Fibroblast of villous mesenchyme (primary cell): Measurements from ENCODE around the gene UACA. TPM values are rescaled to one million over a fixed set of nuclear protein-coding genes. Genes with fewer than 3 reads are reported as not detected.

ENCODE experiments used
- DNase-seq: peaks from one replicate; pipeline ENCODE4 v3.0.0-alpha.2; 2010; ENCODE audit warnings: low read depth
- H3K4me3 ChIP-seq: 2 replicates; pipeline ENCODE4 v1.5.1; 2011; ENCODE audit warnings: low read depth, mild to moderate bottlenecking, low read length
- total RNA-seq: library from RNA; depleted of rRNA; stranded (reverse); fragments of >200 nt; gene quantifications from 2 replicates; pipeline ENCODE4 v1.2.3, GENCODE V29; 2012
- TF ChIP-seq, protein P1 (sequence below): IDR thresholded peaks from 2 replicates; pipeline ENCODE4 v1.5.1; 2012; ENCODE audit warnings: low read depth, mild to moderate bottlenecking, low read length; ENCODE audit not compliant: insufficient read depth

Gene UACA
- total RNA-seq, 1 donor = 160 TPM

- no peak for DNase-seq
- TF ChIP-seq, protein P1, sequence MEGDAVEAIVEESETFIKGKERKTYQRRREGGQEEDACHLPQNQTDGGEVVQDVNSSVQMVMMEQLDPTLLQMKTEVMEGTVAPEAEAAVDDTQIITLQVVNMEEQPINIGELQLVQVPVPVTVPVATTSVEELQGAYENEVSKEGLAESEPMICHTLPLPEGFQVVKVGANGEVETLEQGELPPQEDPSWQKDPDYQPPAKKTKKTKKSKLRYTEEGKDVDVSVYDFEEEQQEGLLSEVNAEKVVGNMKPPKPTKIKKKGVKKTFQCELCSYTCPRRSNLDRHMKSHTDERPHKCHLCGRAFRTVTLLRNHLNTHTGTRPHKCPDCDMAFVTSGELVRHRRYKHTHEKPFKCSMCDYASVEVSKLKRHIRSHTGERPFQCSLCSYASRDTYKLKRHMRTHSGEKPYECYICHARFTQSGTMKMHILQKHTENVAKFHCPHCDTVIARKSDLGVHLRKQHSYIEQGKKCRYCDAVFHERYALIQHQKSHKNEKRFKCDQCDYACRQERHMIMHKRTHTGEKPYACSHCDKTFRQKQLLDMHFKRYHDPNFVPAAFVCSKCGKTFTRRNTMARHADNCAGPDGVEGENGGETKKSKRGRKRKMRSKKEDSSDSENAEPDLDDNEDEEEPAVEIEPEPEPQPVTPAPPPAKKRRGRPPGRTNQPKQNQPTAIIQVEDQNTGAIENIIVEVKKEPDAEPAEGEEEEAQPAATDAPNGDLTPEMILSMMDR = no peak
These were observed 117.2 kb downstream of the UACA start for GRCh38 chr15:70646169-70646568.

GRCh38 chr15:70643783-70644125, 119.6 kb downstream of the UACA start:
- H3K4me3 ChIP-seq = no peak overlapping the region
- TF ChIP-seq, protein P1 = no peak
- DNase-seq = no peak

More at GRCh38 chr15:70646169-70646568, 117.2 kb downstream of the UACA start:
- H3K4me3 ChIP-seq = no peak overlapping the region

- DNase-seq = no peak
- TF ChIP-seq, protein P1 = no peak
- H3K4me3 ChIP-seq = no peak overlapping the region
These were observed 120.1 kb downstream of the UACA start for GRCh38 chr15:70643106-70643782.

- TF ChIP-seq, protein P1 = peak; percentile 52
- DNase-seq = no peak
- no peak overlapping the region for H3K4me3 ChIP-seq
These were observed 126.7 kb downstream of the UACA start for GRCh38 chr15:70636540-70637165.

DNA sequence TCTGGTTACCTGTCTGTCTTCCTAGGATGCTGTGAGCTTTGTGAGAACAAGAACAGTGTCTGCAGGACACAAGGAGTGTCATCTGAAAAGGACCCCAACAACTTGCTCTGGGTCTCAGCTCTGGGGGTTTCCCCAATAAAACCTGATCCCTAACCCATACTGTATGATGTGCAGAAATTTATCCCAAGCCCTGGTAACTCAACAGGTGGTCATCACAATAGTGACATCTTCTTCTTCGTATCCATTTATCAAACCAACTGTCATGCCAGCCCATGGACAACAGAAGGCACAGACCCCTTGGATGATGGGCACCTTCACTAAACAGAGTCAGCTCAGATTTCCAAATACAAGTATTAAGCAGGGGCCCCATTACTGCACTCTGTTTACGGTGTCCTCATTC, 127.5 kb downstream of the UACA start:
- TF ChIP-seq, protein P1 = no peak

DNA sequence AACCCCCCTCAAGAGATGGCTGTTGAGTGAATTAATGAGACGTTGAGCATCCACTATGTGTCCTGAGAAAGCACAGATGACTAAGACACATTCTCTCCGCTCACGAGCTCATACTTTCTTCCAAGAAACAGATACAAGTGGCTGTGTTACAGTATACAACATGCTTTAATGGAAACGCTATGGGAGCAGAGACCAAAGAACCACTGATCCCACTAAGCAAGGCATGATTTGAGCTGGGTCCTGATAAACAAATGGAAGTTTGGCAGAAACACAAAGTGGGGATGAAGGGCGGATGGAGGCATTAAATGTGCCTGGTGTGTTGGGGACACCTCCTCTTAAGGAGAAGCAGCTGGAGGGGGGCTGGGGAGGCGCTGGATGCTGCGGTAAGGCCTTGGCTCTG, 129.4 kb downstream of the UACA start:
- no peak for DNase-seq
- TF ChIP-seq, protein P1 = no peak
- H3K4me3 ChIP-seq = no peak overlapping the region

More for the DNA sequence above, 127.5 kb downstream of the UACA start:
- no peak overlapping the region for H3K4me3 ChIP-seq
- no peak for DNase-seq
